GM18505 (cell line): Measurements from ENCODE around the gene COIL.
A peak's percentile ranks its signal among the peaks of the same experiment; 100 is the strongest.

Experiments
- ATAC-seq: cut with Tn5 transposase; IDR thresholded peaks from one replicate; pipeline ENCODE4 v1.9.1; 2021; ENCODE audit not compliant: unreplicated experiment
- POLR2A ChIP-seq: IDR thresholded peaks from 4 replicates; pipeline ENCODE4 v1.6.1; 2011; ENCODE audit warnings: borderline replicate concordance; ENCODE audit not compliant: insufficient read depth, insufficient read length; ENCODE audit errors: extremely low read depth

The COIL gene

GRCh38 chr17:56933868-56934267 is 27.0 kb downstream of the COIL start:
- no peak for TF ChIP-seq POLR2A
- no peak for ATAC-seq

DNA sequence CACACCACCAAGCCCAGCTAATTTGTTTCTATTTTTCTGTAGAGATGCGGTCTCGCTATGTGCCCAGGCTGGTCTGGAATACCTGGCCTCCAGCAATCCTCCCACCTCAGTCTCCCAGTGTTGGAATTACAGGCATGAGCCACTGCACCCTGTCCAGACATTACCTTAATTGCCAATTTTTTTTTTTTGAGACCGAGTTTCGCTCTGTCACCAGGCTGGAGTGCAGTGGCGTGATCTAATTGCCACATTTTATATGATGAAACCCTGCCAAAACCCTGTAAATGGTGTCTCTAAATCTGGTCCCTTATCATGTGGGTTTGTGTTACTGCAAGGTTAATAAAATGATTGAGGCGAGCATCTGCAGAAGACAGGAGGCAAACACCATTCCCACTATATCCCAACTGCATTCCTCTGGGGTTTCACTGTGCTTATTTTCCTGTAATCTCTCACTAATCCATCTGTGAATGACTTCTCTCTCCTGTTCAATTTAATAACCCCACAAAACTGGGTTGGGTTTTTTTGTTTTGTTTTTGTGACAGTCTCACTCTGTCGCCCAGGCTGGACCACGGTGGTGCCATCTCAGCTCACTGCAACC is 27.6 kb downstream of the COIL start:
- ATAC-seq = no peak
- TF ChIP-seq POLR2A = no peak

DNA sequence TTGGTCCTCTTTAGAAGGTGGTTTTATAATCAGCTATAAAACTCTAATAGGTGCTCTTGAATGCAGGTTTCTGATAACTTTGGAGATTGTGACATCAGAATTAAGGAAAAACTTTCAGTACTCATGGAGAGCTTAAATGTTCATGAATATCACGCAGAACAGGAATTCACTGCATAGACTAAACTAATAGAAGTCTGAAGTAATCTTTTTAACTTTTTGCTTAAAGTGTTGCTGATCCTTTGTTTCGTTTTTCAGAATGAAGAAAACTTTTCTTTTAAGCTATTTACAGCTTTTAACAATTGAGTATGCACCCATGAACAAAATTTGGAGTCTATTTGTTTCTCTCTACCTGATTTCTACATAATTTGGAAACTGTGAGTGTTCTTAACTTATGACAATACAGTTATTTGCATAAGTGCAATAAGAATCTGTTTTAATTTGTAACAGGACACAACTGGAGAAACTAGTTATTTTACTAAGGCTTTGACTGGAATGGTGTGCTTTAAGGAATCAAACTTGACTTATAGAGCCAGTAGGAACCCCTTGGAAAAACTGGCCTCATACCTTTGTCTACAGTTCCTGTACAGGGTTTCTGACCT is 30.0 kb downstream of the COIL start:
- no peak for TF ChIP-seq POLR2A
- ATAC-seq = no peak

DNA sequence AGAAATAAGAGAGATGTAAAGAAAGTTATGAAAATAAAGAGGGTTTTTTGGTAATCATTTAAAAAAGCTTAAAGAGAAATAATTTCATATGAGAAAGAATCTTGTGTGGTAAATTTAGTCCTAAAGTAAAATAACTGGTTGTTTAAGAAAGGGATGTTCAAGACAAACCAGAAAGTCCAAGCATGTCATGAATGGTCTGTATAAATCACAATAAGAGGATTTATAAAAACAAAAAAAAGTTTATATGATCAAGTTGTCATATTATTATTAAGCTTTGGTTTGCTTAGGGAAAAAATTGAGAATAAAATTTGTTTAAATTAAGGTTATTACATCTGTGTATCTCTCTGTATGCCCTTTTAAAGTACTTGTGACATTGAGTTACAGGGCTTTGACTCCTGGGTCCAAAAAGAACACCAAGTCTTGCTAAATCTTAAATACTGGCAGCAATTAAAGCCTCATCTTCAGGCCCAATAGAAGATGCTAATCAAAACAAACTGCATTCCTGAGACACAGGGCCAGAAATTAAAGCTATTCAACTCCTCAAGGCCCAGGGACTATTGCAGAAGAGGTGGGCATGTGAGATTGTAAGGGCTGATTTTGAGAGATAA is 31.4 kb downstream of the COIL start:
- TF ChIP-seq POLR2A = no peak
- no peak for ATAC-seq

GRCh38 chr17:56928586-56928985 is 32.3 kb downstream of the COIL start:
- no peak for TF ChIP-seq POLR2A
- no peak for ATAC-seq

GRCh38 chr17:56926704-56927103 is 34.1 kb downstream of the COIL start:
- no peak for TF ChIP-seq POLR2A
- ATAC-seq = no peak

DNA sequence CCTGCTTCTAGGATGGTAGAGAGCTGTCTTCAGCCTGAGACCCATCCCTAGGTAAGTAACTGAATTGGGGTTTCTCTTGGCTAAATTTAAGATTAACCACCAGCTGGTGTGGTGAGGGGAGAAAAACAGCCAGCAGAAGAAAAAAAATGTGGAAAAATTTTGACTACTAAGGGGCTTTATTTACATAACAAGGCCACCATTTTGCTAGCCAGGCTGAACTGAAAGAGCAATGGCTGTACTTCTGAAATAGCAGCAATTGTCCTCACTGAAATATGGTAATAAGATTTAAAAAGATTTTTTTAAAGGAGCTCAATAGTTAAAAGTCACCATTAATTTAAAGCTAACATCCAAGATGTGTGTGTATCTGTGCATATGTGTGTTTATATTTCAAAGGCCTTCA is 34.6 kb downstream of the COIL start:
- TF ChIP-seq POLR2A = no peak
- no peak for ATAC-seq

GRCh38 chr17:56925088-56925487 is 35.8 kb downstream of the COIL start:
- no peak for TF ChIP-seq POLR2A
- no peak for ATAC-seq

GRCh38 chr17:56919717-56920116 is 41.1 kb downstream of the COIL start:
- no peak for ATAC-seq
- TF ChIP-seq POLR2A = no peak

GRCh38 chr17:56918916-56919315 is 41.9 kb downstream of the COIL start:
- no peak for TF ChIP-seq POLR2A
- ATAC-seq = no peak

- TF ChIP-seq POLR2A = no peak
- no peak for ATAC-seq
Measured at GRCh38 chr17:56917559-56918296, 43.1 kb downstream of the COIL start.

DNA sequence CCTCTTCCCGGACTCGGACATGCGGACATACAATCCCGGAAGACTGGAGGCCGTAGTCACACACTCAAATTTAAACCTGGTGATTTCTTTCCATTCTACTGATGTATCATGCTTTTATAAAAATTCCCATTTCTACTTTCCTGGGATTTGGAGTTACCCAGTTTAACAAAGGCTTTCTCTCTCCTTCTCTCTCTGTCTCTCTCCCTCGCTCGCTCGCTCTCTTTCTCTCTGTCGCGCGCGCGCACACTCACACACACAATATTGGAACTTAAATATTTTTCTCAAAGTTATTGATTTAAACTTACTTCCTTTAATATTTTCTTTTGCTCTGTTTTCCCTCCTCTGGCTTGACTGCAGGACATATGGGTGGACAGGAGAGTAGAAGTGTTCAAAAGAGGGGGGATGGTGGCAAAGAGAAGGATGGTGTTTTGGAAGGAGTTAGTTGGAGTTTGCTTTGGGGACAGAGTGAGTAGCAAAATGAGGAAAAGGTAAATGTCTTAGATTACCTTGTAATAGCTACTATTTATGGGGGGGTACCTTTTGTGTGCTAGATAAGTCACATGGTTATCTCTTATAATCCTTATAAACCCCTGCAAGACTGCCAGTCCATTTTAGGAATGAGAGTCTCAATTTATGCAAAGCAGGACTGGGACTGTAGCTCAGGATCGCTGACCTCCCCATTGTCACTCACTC is 46.1 kb downstream of the COIL start:
- no peak for TF ChIP-seq POLR2A
- no peak for ATAC-seq

- peak; percentile 100 for TF ChIP-seq POLR2A
- peak; percentile 67 for ATAC-seq
Measured at GRCh38 chr17:56913867-56914580, 46.8 kb downstream of the COIL start, which contains the start of gene TRIM25. TSS of gene TRIM25 (minus strand) at chr17:56914049. CDS start at chr17:56913988, 61 bp downstream.
